HCT116 (cell line): ENCODE measurements around the gene TRIM31. TPM values are rescaled to one million over a fixed set of nuclear protein-coding genes. Genes with fewer than 3 reads are reported as not detected.

Source experiments
- ATAC-seq: fragments of 200-7000 bp; cut with Tn5 transposase; 2 replicates; pipeline ENCODE4 v1.9.1; 2020; ENCODE audit warnings: mild to moderate bottlenecking, moderate library complexity
- BruUV-seq: library from RNA; stranded (reverse); fragments of 400-500 nt; replicated peaks from 2 replicates; lab custom pipeline; 2021; lab: Mats Ljungman, UMichigan
- CTCF ChIA-PET: fragments of 300-600 bp; sonication (Branson Sonifier 250); formaldehyde crosslinking; loops from one replicate; lab custom pipeline; 2021; ENCODE audit warnings: antibody characterized with exemption; lab: Charles Lee
- POLR2A ChIA-PET: fragments of 300-600, 350-600 bp; sonication (Branson Sonifier 250); formaldehyde crosslinking; loops from one replicate; lab custom pipeline; 2021; ENCODE audit warnings: antibody characterized with exemption; lab: Charles Lee
- RAD21 ChIA-PET, 2 experiments: fragments of 300-600 bp; sonication (Branson Sonifier 250); formaldehyde crosslinking; loops; one replicate each; lab custom pipeline; 2023; ENCODE audit warnings: low total read pairs in 2 of 2; ENCODE audit not compliant: uncharacterized antibody in 2 of 2, unreplicated experiment in 2 of 2, low non-redundant PET in 1 of 2; lab: Charles Lee
- DNase-seq: peaks from one replicate; pipeline ENCODE4 v3.0.0-alpha.2; 2010; ENCODE audit warnings: low read depth, low spot score
- H2AFZ ChIP-seq: fragments of 200-600 bp; shearing (Covaris generic), sonication (generic); 2 replicates; pipeline ENCODE4 v1.6.1; 2017; ENCODE audit warnings: low read depth, mixed run types, mixed read lengths, antibody characterized with exemption, low read length; ENCODE audit not compliant: poor library complexity, severe bottlenecking
- H3K27ac ChIP-seq: 2 replicates; pipeline ENCODE4 v1.5.1; 2012; ENCODE audit warnings: low read depth, low read length
- H3K27me3 ChIP-seq: fragments of 200-600 bp; sonication (generic); 2 replicates; pipeline ENCODE4 v1.6.1; 2016; ENCODE audit warnings: mixed run types, low read length, mixed read lengths; ENCODE audit not compliant: insufficient read depth
- H3K36me3 ChIP-seq, 2 experiments: fragments of 200-500 bp in 1 of 2; fragments of 200-600 bp in 1 of 2; sonication (Bioruptor generic) in 1 of 2; sonication (generic) in 1 of 2; 2 replicates each; pipeline versions ENCODE4 v1.5.1 to v1.6.1; 2014 to 2016; ENCODE audit warnings: low read length in 2 of 2, inconsistent platforms in 1 of 2, mixed read lengths in 1 of 2, mixed run types in 1 of 2; ENCODE audit not compliant: insufficient read depth in 2 of 2, control insufficient read depth in 1 of 2
- H3K4me1 ChIP-seq, 2 experiments: fragments of 200-600 bp in 1 of 2; sonication (generic) in 1 of 2; 2 replicates each; pipeline versions ENCODE4 v1.5.1 to v1.6.1; 2012 to 2017; ENCODE audit warnings: low read length in 2 of 2, inconsistent platforms in 1 of 2, mild to moderate bottlenecking in 1 of 2, mixed read lengths in 1 of 2, mixed run types in 1 of 2, moderate library complexity in 1 of 2; ENCODE audit not compliant: insufficient read depth in 2 of 2, control insufficient read depth in 1 of 2
- H3K4me2 ChIP-seq: fragments of 200-600 bp; sonication (generic); 2 replicates; pipeline ENCODE4 v1.6.1; 2017; ENCODE audit warnings: mixed run types, low read length, mixed read lengths
- H3K4me3 ChIP-seq, 2 experiments: fragments of 200-600 bp in 1 of 2; sonication (generic) in 1 of 2; replicated peaks in 1 of 2; 2 replicates each; pipeline ENCODE4 v1.5.1; 2011 to 2016; ENCODE audit warnings: low read length in 2 of 2, control low read depth in 1 of 2, low read depth in 1 of 2, mild to moderate bottlenecking in 1 of 2, mixed read lengths in 1 of 2, mixed run types in 1 of 2
- H3K79me2 ChIP-seq: fragments of 200-600 bp; sonication (generic); 2 replicates; pipeline ENCODE4 v1.6.1; 2017; ENCODE audit warnings: mild to moderate bottlenecking, mixed run types, low read length, moderate library complexity, mixed read lengths; ENCODE audit not compliant: insufficient read depth
- H3K9ac ChIP-seq: fragments of 200-600 bp; sonication (generic); 2 replicates; pipeline ENCODE4 v1.6.1; 2016; ENCODE audit warnings: low read length, mixed read lengths
- H3K9me2 ChIP-seq: fragments of 200-600 bp; sonication (generic), shearing (Covaris generic); 2 replicates; pipeline ENCODE4 v1.6.1; 2017; ENCODE audit warnings: mixed run types, mild to moderate bottlenecking, moderate library complexity; ENCODE audit not compliant: insufficient read depth
- H3K9me3 ChIP-seq, 2 experiments: fragments of 200-500 bp in 1 of 2; fragments of 200-600 bp in 1 of 2; sonication (Bioruptor generic) in 1 of 2; sonication (generic) in 1 of 2; 2 replicates each; pipeline ENCODE4 v1.6.1; 2014 to 2017; ENCODE audit warnings: low read length in 2 of 2, mixed read lengths in 2 of 2, inconsistent platforms in 1 of 2, low read depth in 1 of 2, mild to moderate bottlenecking in 1 of 2, mixed run types in 1 of 2, moderate library complexity in 1 of 2; ENCODE audit not compliant: control insufficient read depth in 1 of 2, insufficient read depth in 1 of 2
- H4K20me1 ChIP-seq: fragments of 200-600 bp; sonication (generic), shearing (Covaris generic); 2 replicates; pipeline ENCODE4 v1.6.1; 2017; ENCODE audit warnings: mixed run types, mild to moderate bottlenecking, moderate library complexity; ENCODE audit not compliant: insufficient read depth
- CBX3 ChIP-seq: IDR thresholded peaks from 2 replicates; pipeline ENCODE4 v1.6.1; 2012; ENCODE audit warnings: low read depth
- CEBPB ChIP-seq: IDR thresholded peaks from 2 replicates; pipeline ENCODE4 v1.6.1; 2012; ENCODE audit warnings: low read depth
- CTCF ChIP-seq, 3 experiments: fragments of 200-600 bp in 1 of 3; sonication (generic) in 1 of 3; IDR thresholded peaks in 2 of 3; conservative IDR thresholded peaks in 1 of 3; 2 replicates each; pipeline ENCODE4 v1.5.1; 2012 to 2017; ENCODE audit warnings: low read depth in 2 of 3, low read length in 2 of 3, antibody characterized with exemption in 1 of 3, borderline replicate concordance in 1 of 3, control low read depth in 1 of 3, mild to moderate bottlenecking in 1 of 3, mixed read lengths in 1 of 3, mixed run types in 1 of 3, moderate library complexity in 1 of 3; ENCODE audit not compliant: insufficient read depth in 1 of 3
- POLR2AphosphoS5 ChIP-seq: IDR thresholded peaks from 2 replicates; pipeline ENCODE4 v1.6.1; 2011; ENCODE audit warnings: mild to moderate bottlenecking, low read depth, low read length, moderate library complexity
- RAD21 ChIP-seq: IDR thresholded peaks from 2 replicates; pipeline ENCODE4 v1.6.1; 2012; ENCODE audit warnings: low read depth, mild to moderate bottlenecking
- SRF ChIP-seq: IDR thresholded peaks from 2 replicates; pipeline ENCODE4 v1.6.1; 2012; ENCODE audit warnings: low read depth
- ZBTB33 ChIP-seq: IDR thresholded peaks from 2 replicates; pipeline ENCODE4 v1.6.1; 2011; ENCODE audit warnings: mild to moderate bottlenecking, low read length, moderate library complexity; ENCODE audit not compliant: insufficient replicate concordance; ENCODE audit errors: extremely low read depth
- ZFX ChIP-seq: fragments of 450-650 bp; IDR thresholded peaks from 2 replicates; pipeline ENCODE4 v1.6.1; 2017
- ZNF274 ChIP-seq: fragments of 200-500 bp; sonication (Bioruptor generic); IDR thresholded peaks from 2 replicates; pipeline ENCODE4 v1.6.1; 2014; ENCODE audit warnings: mild to moderate bottlenecking, low read depth, low read length, inconsistent platforms
- intact Hi-C: fragments of 100-400 bp; cut with micrococcal nuclease; formaldehyde crosslinking; loops from 2 replicates; pipeline ENCODE4 v1.10.0; 2022
- total RNA-seq: library from RNA; stranded (reverse); gene quantifications from one replicate; pipeline ENCODE4 v1.2.1, GENCODE V29; 2021; ENCODE audit not compliant: unreplicated experiment

Gene TRIM31
- total RNA-seq, 1 experiment from 2014 or later: not detected

- Histone ChIP-seq H3K9me2 (no peaks in the 10 kb centered on the region), H3K4me2 (peak overlapping the region; percentile 62), H3K9me3 (no peaks in the 10 kb centered on the region), H2AFZ (peak overlapping the region; percentile 86), H3K4me3 (peak overlapping the region in 1 of 2 experiments; percentile 17; a peak in 1 of 4 replicates), H3K4me1 (peaks cover 8 to 22% of the 10 kb centered on the region in 2 experiments; a peak in 3 of 4 replicates), H3K27ac (no peak overlapping the region), H3K36me3 (no peaks in the 10 kb centered on the region), H4K20me1 (no peaks in the 10 kb centered on the region), H3K27me3 (no peaks in the 10 kb centered on the region), H3K9ac (no peak overlapping the region), H3K79me2 (no peaks in the 10 kb centered on the region)
- POLR2A ChIA-PET: no interaction called here
- peak; percentile 98 for ATAC-seq
- CTCF ChIA-PET: interaction anchor here (0.7 to 6.0 kb wide), 15 partner anchors 9 to 481 kb away, joined by 3 to 105 read pairs (median 5); no protein-coding TSS in a partner anchor
- no TSS peak for BruUV-seq
- intact Hi-C loops: loop anchor here (1.0 kb wide), 1 partner anchor 28 kb away; no protein-coding TSS in a partner anchor
- peak; percentile 99 to 100 (median 100) for TF ChIP-seq CTCF (IDR thresholded peaks at IDR 0.05 in 2 of 3, conservative IDR thresholded peaks at IDR 0.05 in 1 of 3; ENCODE audit: borderline replicate concordance in 1 of 3, insufficient read depth in 1 of 3, low read depth in 2 of 3, low read length in 2 of 3)
- TF ChIP-seq ZBTB33: no peak
- no peak for TF ChIP-seq ZNF274
- peak; percentile 91 for TF ChIP-seq RAD21
- TF ChIP-seq CBX3: peak; percentile 75; the same call in 1 of the 2 replicates
- no peak for TF ChIP-seq SRF
- TF ChIP-seq CEBPB: no peak
- no peak for TF ChIP-seq ZFX
- TF ChIP-seq POLR2AphosphoS5: peak; percentile 33; the same call in 1 of the 2 replicates
- RAD21 ChIA-PET: interaction anchor here (1.0 to 1.8 kb wide), 2 partner anchors 28 kb away, joined by 4 to 6 read pairs; no protein-coding TSS in a partner anchor
- DNase-seq: peak; percentile 76
Observed at GRCh38 chr6:30130887-30131862, 18.3 kb upstream of the TRIM31 start.
